ENCODE measurements around the gene DMRTC1. TPM values are rescaled to one million over a fixed set of nuclear protein-coding genes. Genes with fewer than 3 reads are reported as not detected.
"Not testable (repeated sequence)": the region's sequence is repeated elsewhere in the genome, so short reads cannot be mapped to it uniquely, and the experiment has no call there.

DMRTC1 gene
- not detected in 2 replicates for total RNA-seq (2014; rRNA removed; shearing (Covaris generic))

- not testable (repeated sequence) for DNase-seq (ENCODE audit: low read depth)
Measured at GRCh38 chrX:72943819-72944169, at the start of gene DMRTC1. DMRTC1 (minus strand) TSS chrX:72943837; CDS start chrX:72875694, 68,143 bp downstream.

GRCh38 chrX:72980894-72981469, 37.3 kb upstream of the DMRTC1 start:
- not testable (repeated sequence) for DNase-seq (ENCODE audit: low read depth)

GRCh38 chrX:72974885-72975284, 31.2 kb upstream of the DMRTC1 start:
- not testable (repeated sequence) for DNase-seq (ENCODE audit: low read depth)

- not testable (repeated sequence) for DNase-seq (ENCODE audit: low read depth)
Measured at GRCh38 chrX:72971859-72972258, 28.2 kb upstream of the DMRTC1 start.

GRCh38 chrX:72959971-72960370, 16.3 kb upstream of the DMRTC1 start:
- DNase-seq (ENCODE audit: low read depth): not testable (repeated sequence)

GRCh38 chrX:72943035-72943818, 410 bp downstream of the DMRTC1 start:
- DNase-seq (ENCODE audit: low read depth): not testable (repeated sequence)

GRCh38 chrX:72942272-72942671, 1.4 kb downstream of the DMRTC1 start:
- not testable (repeated sequence) for DNase-seq (ENCODE audit: low read depth)

GRCh38 chrX:72937906-72938305, 5.7 kb downstream of the DMRTC1 start, which contains the start of gene FAM236A:
FAM236A (plus strand) TSS chrX:72938206; CDS start chrX:72938263, 57 bp downstream.
- not testable (repeated sequence) for DNase-seq (ENCODE audit: low read depth)

GRCh38 chrX:72936882-72937455, 6.7 kb downstream of the DMRTC1 start:
- not testable (repeated sequence) for DNase-seq (ENCODE audit: low read depth)

- not testable (repeated sequence) for DNase-seq (ENCODE audit: low read depth)
Measured at GRCh38 chrX:72936455-72936854, 7.2 kb downstream of the DMRTC1 start.

- DNase-seq (ENCODE audit: low read depth): not testable (repeated sequence)
Measured at GRCh38 chrX:72932283-72932682, 11.4 kb downstream of the DMRTC1 start.

- not testable (repeated sequence) for DNase-seq (ENCODE audit: low read depth)
Measured at GRCh38 chrX:72916096-72916495, 27.5 kb downstream of the DMRTC1 start.

- not testable (repeated sequence) for DNase-seq (ENCODE audit: low read depth)
Measured at GRCh38 chrX:72912315-72912714, 31.3 kb downstream of the DMRTC1 start, which contains the start of gene FAM236C. FAM236C (plus strand) TSS chrX:72912615; CDS start chrX:72912715, 100 bp downstream.

- DNase-seq (ENCODE audit: low read depth): not testable (repeated sequence)
Measured at GRCh38 chrX:72889740-72890139, 53.9 kb downstream of the DMRTC1 start.

- not testable (repeated sequence) for DNase-seq (ENCODE audit: low read depth)
Measured at GRCh38 chrX:72882898-72883297, 60.7 kb downstream of the DMRTC1 start.

- not testable (repeated sequence) for DNase-seq (ENCODE audit: low read depth)
Measured at GRCh38 chrX:72837532-72837931, 106.1 kb downstream of the DMRTC1 start.

- DNase-seq (ENCODE audit: low read depth): not testable (repeated sequence)
Measured at GRCh38 chrX:72830701-72831100, 112.9 kb downstream of the DMRTC1 start.

Other genes with a start within 250 kb of the DMRTC1 start
- gene PHKA1, start 229.5 kb downstream of the DMRTC1 start, total RNA-seq (2014; rRNA removed; shearing (Covaris generic)): 1.6 and 1.7 TPM in 2 replicates
- gene DMRTC1B, start 166.9 kb downstream of the DMRTC1 start, total RNA-seq (2014; rRNA removed; shearing (Covaris generic)): not detected in 2 replicates
- not detected in 2 replicates for gene FAM236B, start 161.2 kb downstream of the DMRTC1 start, total RNA-seq (2014; rRNA removed; shearing (Covaris generic))
- not detected in 2 replicates for gene FAM236D, start 135.6 kb downstream of the DMRTC1 start, total RNA-seq (2014; rRNA removed; shearing (Covaris generic))
- not detected in 2 replicates for gene FAM236C, start 31.2 kb downstream of the DMRTC1 start, total RNA-seq (2014; rRNA removed; shearing (Covaris generic))
- not detected in 2 replicates for gene FAM236A, start 5.6 kb downstream of the DMRTC1 start, total RNA-seq (2014; rRNA removed; shearing (Covaris generic))
- gene PABPC1L2B, start 59.1 kb upstream of the DMRTC1 start, total RNA-seq (2014; rRNA removed; shearing (Covaris generic)): not detected in 2 replicates
- gene PABPC1L2A, start 135.7 kb upstream of the DMRTC1 start, total RNA-seq (2014; rRNA removed; shearing (Covaris generic)): not detected in 2 replicates